BLaER1 treated with 17β-estradiol and CSF1 and Interleukin-3, amounts not matched to agents 10 nM and 100 nM (cell line): ENCODE results near the gene SCARB2.

ENCODE experiments used
- H3K27ac ChIP-seq, 11 experiments: shearing (Covaris generic); formaldehyde crosslinking; 2 replicates each; pipeline ENCODE4 v1.8.1; 2022
- H3K27me3 ChIP-seq, 11 experiments: shearing (Covaris generic); formaldehyde crosslinking; 2 replicates each; pipeline ENCODE4 v1.8.1; 2022
- H3K36me3 ChIP-seq, 11 experiments: shearing (Covaris generic); formaldehyde crosslinking; 2 replicates each; pipeline ENCODE4 v1.8.1; 2022
- H3K4me1 ChIP-seq, 10 experiments: shearing (Covaris generic); formaldehyde crosslinking; 2 replicates each; pipeline ENCODE4 v1.8.1; 2022
- H3K4me2 ChIP-seq, 11 experiments: shearing (Covaris generic); formaldehyde crosslinking; 2 replicates each; pipeline ENCODE4 v1.8.1; 2022
- H3K4me3 ChIP-seq, 10 experiments: shearing (Covaris generic); formaldehyde crosslinking; 2 replicates each; pipeline ENCODE4 v1.8.1; 2022
- H3K9ac ChIP-seq, 11 experiments: shearing (Covaris generic); formaldehyde crosslinking; 2 replicates each; pipeline ENCODE4 v1.8.1; 2022
- H3K9me3 ChIP-seq, 11 experiments: shearing (Covaris generic); formaldehyde crosslinking; replicated peaks in 1 of 11; 2 replicates each; pipeline ENCODE4 v1.8.1; 2022
- H4K20me1 ChIP-seq, 11 experiments: shearing (Covaris generic); formaldehyde crosslinking; 2 replicates each; pipeline ENCODE4 v1.8.1; 2022
- Cebpa-rat ChIP-seq, 11 experiments: shearing (Covaris generic); IDR thresholded peaks; 2 replicates each; pipeline ENCODE4 v1.8.1; 2022

Gene SCARB2

DNA sequence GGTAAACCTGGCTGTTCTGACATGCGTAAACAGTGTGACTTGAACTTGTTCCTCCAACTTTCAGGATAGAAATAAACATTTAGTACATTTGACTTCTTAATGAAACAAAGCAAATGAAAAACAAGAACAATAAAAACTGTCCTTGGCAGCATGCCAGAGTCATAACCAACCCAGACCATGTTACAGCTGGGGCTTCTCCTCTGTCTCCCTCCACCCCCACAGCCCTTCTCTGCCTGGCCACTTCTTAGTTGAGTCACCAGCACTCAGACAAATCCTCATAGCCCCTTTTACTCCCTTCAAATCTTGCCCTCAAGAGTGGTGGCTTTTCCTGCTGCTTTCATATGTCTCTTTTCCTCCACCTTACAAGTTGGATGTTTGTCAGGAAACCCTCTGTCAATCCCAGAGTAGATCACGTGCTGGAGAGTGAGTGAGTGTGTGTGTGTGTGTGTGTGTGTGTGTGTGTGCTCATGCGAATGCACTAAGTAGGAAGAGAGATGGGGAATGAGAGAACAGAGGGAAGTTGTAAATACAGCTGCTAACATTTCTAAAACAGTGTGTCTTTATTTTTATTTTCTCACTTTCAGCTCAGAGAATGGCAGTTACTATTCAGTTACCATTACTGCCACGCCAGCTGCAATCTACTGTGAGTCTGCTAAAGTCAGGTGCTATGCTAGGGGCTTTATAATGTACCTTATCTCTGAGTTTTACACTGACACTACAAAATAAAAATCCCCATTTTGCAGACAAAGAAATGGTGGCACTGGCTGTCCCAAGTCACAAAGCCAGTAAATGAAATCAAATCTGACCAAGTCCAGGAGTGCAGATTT lies 15.0 kb downstream of the SCARB2 start:
- Histone ChIP-seq H4K20me1 (peaks cover 0 to 34% (median 0%) of the 10 kb centered on the region in 11 experiments; a peak in 9 of 22 replicates), H3K4me2 (peak overlapping the region; percentile 81 to 99 (median 91)), H3K4me1 (peaks cover 71 to 99% (median 81%) of the 10 kb centered on the region in 10 experiments), H3K36me3 (peaks cover 14 to 42% (median 23%) of the 10 kb centered on the region in 11 experiments), H3K27ac (peak overlapping the region; percentile 71 to 92 (median 89)), H3K9me3 (peaks cover 0 to 7% (median 4%) of the 10 kb centered on the region in 11 experiments; a peak in 12 of 22 replicates), H3K4me3 (peak overlapping the region; percentile 8 to 50 (median 36); a peak in 14 of 20 replicates), H3K27me3 (no peaks in the 10 kb centered on the region), H3K9ac (peak overlapping the region; percentile 62 to 80 (median 76))
- TF ChIP-seq Cebpa-rat (IDR thresholded peaks at IDR 0.05), result no peak

DNA sequence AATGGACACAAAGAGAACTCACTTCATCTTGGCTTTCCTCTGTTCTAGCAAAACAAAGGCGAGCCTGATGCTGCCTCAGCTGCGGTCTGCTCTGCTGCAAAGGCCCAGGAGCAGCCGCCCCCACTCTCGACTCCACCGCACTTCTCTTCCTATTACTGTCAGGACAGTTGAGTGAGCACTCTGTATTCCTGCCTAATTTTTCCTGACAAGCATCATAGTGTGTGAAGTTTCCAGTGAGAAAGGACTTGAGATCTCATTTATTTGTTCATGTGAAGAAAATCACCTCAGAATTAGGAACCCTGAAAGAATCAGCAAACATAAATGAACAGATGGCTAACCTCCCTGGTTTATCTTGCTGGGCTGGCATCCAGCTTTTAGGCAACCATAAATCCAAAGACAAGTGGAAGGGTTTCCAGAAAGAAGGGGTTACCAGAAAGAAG lies 15.6 kb downstream of the SCARB2 start:
- TF ChIP-seq Cebpa-rat (IDR thresholded peaks at IDR 0.05), result no peak
- H3K36me3 ChIP-seq, result peaks cover 18 to 42% (median 26%) of the 10 kb centered on the region in 11 experiments
- peaks cover 0 to 14% (median 10%) of the 10 kb centered on the region in 11 experiments; a peak in 17 of 22 replicates for H3K9me3 ChIP-seq
- peak overlapping the region; percentile 81 to 99 (median 91) for H3K4me2 ChIP-seq
- peak overlapping the region; percentile 71 to 92 (median 89) for H3K27ac ChIP-seq
- peaks cover 71 to 99% (median 81%) of the 10 kb centered on the region in 10 experiments for H3K4me1 ChIP-seq
- H4K20me1 ChIP-seq, result peaks cover 0 to 33% (median 0%) of the 10 kb centered on the region in 11 experiments; a peak in 8 of 22 replicates
- no peaks in the 10 kb centered on the region for H3K27me3 ChIP-seq
- peak overlapping the region in 8 of 10 experiments; percentile 4 to 38 (median 22); a peak in 8 of 20 replicates for H3K4me3 ChIP-seq
- peak overlapping the region; percentile 62 to 80 (median 76) for H3K9ac ChIP-seq

- no peak for TF ChIP-seq Cebpa-rat (IDR thresholded peaks at IDR 0.05)
- H3K27me3 ChIP-seq, result no peaks in the 10 kb centered on the region
- H3K36me3 ChIP-seq, result peaks cover 26 to 47% (median 34%) of the 10 kb centered on the region in 11 experiments
- H3K4me2 ChIP-seq, result peak overlapping the region; percentile 81 to 99 (median 91)
- peak overlapping the region; percentile 71 to 92 (median 89) for H3K27ac ChIP-seq
- peak overlapping the region; percentile 62 to 80 (median 76) for H3K9ac ChIP-seq
- peaks cover 0 to 22% (median 18%) of the 10 kb centered on the region in 11 experiments; a peak in 18 of 22 replicates for H3K9me3 ChIP-seq
- peaks cover 0 to 33% (median 0%) of the 10 kb centered on the region in 11 experiments; a peak in 8 of 22 replicates for H4K20me1 ChIP-seq
- peaks cover 71 to 100% (median 81%) of the 10 kb centered on the region in 10 experiments for H3K4me1 ChIP-seq
- peak overlapping the region in 4 of 10 experiments; percentile 3 to 38 (median 27); a peak in 5 of 20 replicates for H3K4me3 ChIP-seq
These were observed 16.4 kb downstream of the SCARB2 start for GRCh38 chr4:76197031-76197743.

DNA sequence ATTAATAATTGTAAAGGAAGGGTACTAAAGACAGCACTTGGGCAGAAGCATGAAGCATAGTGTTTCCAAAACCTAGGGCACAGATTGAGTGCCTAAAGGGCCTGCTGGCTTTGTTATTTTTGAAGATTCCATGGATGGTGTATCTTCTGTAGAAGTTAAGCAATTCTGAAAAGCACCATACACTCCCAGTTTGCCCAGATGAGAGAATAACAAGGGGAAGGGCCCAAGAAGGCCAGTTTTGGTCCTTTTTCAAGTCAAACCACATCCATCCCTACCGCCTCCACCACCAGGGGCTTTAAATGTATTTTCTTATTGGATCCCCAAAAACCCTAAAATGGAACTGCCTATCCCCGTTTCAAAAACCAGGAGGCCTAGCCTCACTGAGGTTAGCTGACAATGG lies 17.2 kb downstream of the SCARB2 start:
- H3K4me1 ChIP-seq, result peaks cover 67 to 99% (median 75%) of the 10 kb centered on the region in 10 experiments
- peaks cover 31 to 54% (median 40%) of the 10 kb centered on the region in 11 experiments for H3K36me3 ChIP-seq
- H3K4me2 ChIP-seq, result peak overlapping the region; percentile 81 to 99 (median 91)
- H3K4me3 ChIP-seq, result peak overlapping the region in 1 of 10 experiments; percentile 23; a peak in 1 of 20 replicates
- no peak for TF ChIP-seq Cebpa-rat (IDR thresholded peaks at IDR 0.05)
- H3K9ac ChIP-seq, result peak overlapping the region in 7 of 11 experiments; percentile 1 to 80 (median 72); a peak in 7 of 22 replicates
- peaks cover 0 to 33% (median 0%) of the 10 kb centered on the region in 11 experiments; a peak in 8 of 22 replicates for H4K20me1 ChIP-seq
- H3K27me3 ChIP-seq, result no peaks in the 10 kb centered on the region
- H3K27ac ChIP-seq, result peak overlapping the region; percentile 71 to 92 (median 89)
- H3K9me3 ChIP-seq, result peaks cover 0 to 26% (median 20%) of the 10 kb centered on the region in 11 experiments; a peak in 18 of 22 replicates

- Histone ChIP-seq H4K20me1 (peaks cover 0 to 33% (median 0%) of the 10 kb centered on the region in 11 experiments; a peak in 5 of 22 replicates), H3K4me2 (peak overlapping the region; percentile 81 to 99 (median 91)), H3K4me3 (peak overlapping the region in 2 of 10 experiments; percentile 12 to 20; a peak in 2 of 20 replicates), H3K27ac (peak overlapping the region; percentile 71 to 92 (median 89)), H3K9ac (peak overlapping the region in 9 of 11 experiments; percentile 8 to 80 (median 60); a peak in 14 of 22 replicates), H3K4me1 (peaks cover 56 to 98% (median 64%) of the 10 kb centered on the region in 10 experiments), H3K27me3 (no peaks in the 10 kb centered on the region), H3K36me3 (peaks cover 40 to 65% (median 49%) of the 10 kb centered on the region in 11 experiments), H3K9me3 (peaks cover 0 to 26% (median 20%) of the 10 kb centered on the region in 11 experiments; a peak in 18 of 22 replicates)
- TF ChIP-seq Cebpa-rat (IDR thresholded peaks at IDR 0.05), result no peak
These were observed 18.3 kb downstream of the SCARB2 start for GRCh38 chr4:76195326-76195725.

DNA sequence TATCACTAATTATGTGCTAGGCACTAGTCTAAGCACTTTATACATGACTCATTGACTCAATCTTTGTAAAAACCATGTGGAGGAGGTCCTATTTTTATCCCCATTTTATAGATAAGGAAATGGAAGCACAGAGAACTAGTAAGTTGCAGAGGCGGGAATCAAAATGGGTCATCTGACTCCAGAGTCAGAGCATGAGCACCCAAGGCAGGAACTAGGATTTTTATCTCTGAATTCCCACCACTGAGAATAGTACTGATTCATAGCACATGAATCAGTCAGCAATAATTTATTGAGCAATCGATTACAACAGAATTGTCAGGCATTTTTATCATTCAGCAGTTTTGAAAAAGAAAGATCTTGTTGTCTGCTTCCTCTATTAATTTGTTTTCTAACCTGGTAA lies 19.3 kb downstream of the SCARB2 start:
- peaks cover 46 to 98% (median 54%) of the 10 kb centered on the region in 10 experiments for H3K4me1 ChIP-seq
- peak overlapping the region in 7 of 11 experiments; percentile 71 to 92 (median 89); a peak in 10 of 22 replicates for H3K27ac ChIP-seq
- no peaks in the 10 kb centered on the region for H3K27me3 ChIP-seq
- peaks cover 0 to 26% (median 20%) of the 10 kb centered on the region in 11 experiments; a peak in 18 of 22 replicates for H3K9me3 ChIP-seq
- peak overlapping the region in 4 of 11 experiments; percentile 65 to 80 (median 70); a peak in 8 of 22 replicates for H3K9ac ChIP-seq
- H3K4me2 ChIP-seq, result peak overlapping the region in 6 of 11 experiments; percentile 81 to 99 (median 93); a peak in 12 of 22 replicates
- H3K36me3 ChIP-seq, result peaks cover 44 to 75% (median 58%) of the 10 kb centered on the region in 11 experiments
- peak overlapping the region in 1 of 10 experiments; percentile 19; a peak in 2 of 20 replicates for H3K4me3 ChIP-seq
- TF ChIP-seq Cebpa-rat (IDR thresholded peaks at IDR 0.05), result peak in 3 of 11 experiments; percentile 54 to 76 (median 56); a peak in 4 of 22 replicates
- peaks cover 0 to 38% (median 0%) of the 10 kb centered on the region in 11 experiments; a peak in 6 of 22 replicates for H4K20me1 ChIP-seq

GRCh38 chr4:76192236-76192635 lies 21.4 kb downstream of the SCARB2 start:
- no peaks in the 10 kb centered on the region for H3K27me3 ChIP-seq
- H3K36me3 ChIP-seq, result peaks cover 44 to 86% (median 67%) of the 10 kb centered on the region in 11 experiments
- H3K9me3 ChIP-seq, result peaks cover 0 to 26% (median 20%) of the 10 kb centered on the region in 11 experiments; a peak in 18 of 22 replicates
- no peak for TF ChIP-seq Cebpa-rat (IDR thresholded peaks at IDR 0.05)
- H3K27ac ChIP-seq, result peak overlapping the region in 4 of 11 experiments; percentile 71 to 89 (median 89); a peak in 7 of 22 replicates
- peak overlapping the region in 3 of 11 experiments; percentile 91 to 99 (median 92); a peak in 6 of 22 replicates for H3K4me2 ChIP-seq
- H3K4me3 ChIP-seq, result no peak overlapping the region
- H4K20me1 ChIP-seq, result peaks cover 0 to 59% (median 0%) of the 10 kb centered on the region in 11 experiments; a peak in 10 of 22 replicates
- H3K4me1 ChIP-seq, result peaks cover 26 to 90% (median 34%) of the 10 kb centered on the region in 10 experiments
- H3K9ac ChIP-seq, result peak overlapping the region in 1 of 11 experiments; percentile 56; a peak in 1 of 22 replicates
